ENCODE data around the gene PRMT1.

The PRMT1 gene

GRCh38 chr19:49645995-49646394 lies 31.1 kb upstream of the PRMT1 start:
- intact Hi-C loops (cut with DNase I; ENCODE audit: low total_unique reads) = no loop called here
- no peak overlapping the region for H3K4me3 ChIP-seq
- H3K4me1 ChIP-seq = peaks cover 5 to 33% (median 25%) of the 10 kb centered on the region in 4 donors
- H3K36me3 ChIP-seq = peaks cover 29 to 63% (median 42%) of the 10 kb centered on the region in 3 donors
- no peaks in the 10 kb centered on the region for H3K9me3 ChIP-seq
- H3K27me3 ChIP-seq = no peaks in the 10 kb centered on the region
- H3K27ac ChIP-seq = no peak overlapping the region
- no peak for TF ChIP-seq CTCF (IDR thresholded peaks at IDR 0.05)
- no peak for DNase-seq

GRCh38 chr19:49646586-49646985 lies 30.5 kb upstream of the PRMT1 start:
- Histone ChIP-seq H3K9me3 (no peaks in the 10 kb centered on the region), H3K36me3 (peaks cover 34 to 69% (median 48%) of the 10 kb centered on the region in 3 donors), H3K4me3 (no peak overlapping the region), H3K27me3 (no peaks in the 10 kb centered on the region), H3K4me1 (peaks cover 5 to 28% (median 22%) of the 10 kb centered on the region in 4 donors), H3K27ac (no peak overlapping the region)
- TF ChIP-seq CTCF (IDR thresholded peaks at IDR 0.05) = no peak
- intact Hi-C loops (cut with DNase I; ENCODE audit: low total_unique reads) = no loop called here
- no peak for DNase-seq

GRCh38 chr19:49651029-49651819 lies 25.8 kb upstream of the PRMT1 start:
- TF ChIP-seq CTCF (IDR thresholded peaks at IDR 0.05) = no peak
- no peak for DNase-seq
- H3K36me3 ChIP-seq = peaks cover 66 to 100% (median 80%) of the 10 kb centered on the region in 3 donors

GRCh38 chr19:49651820-49652550 lies 25.1 kb upstream of the PRMT1 start:
- TF ChIP-seq CTCF (IDR thresholded peaks at IDR 0.05) = no peak
- intact Hi-C loops (cut with DNase I; ENCODE audit: low total_unique reads) = no loop called here
- H3K27ac ChIP-seq = no peak overlapping the region
- H3K27me3 ChIP-seq = no peaks in the 10 kb centered on the region
- H3K4me1 ChIP-seq = no peaks in the 10 kb centered on the region
- no peak for DNase-seq
- H3K36me3 ChIP-seq = peaks cover 67 to 100% (median 80%) of the 10 kb centered on the region in 3 donors
- no peaks in the 10 kb centered on the region for H3K9me3 ChIP-seq
- H3K4me3 ChIP-seq = no peak overlapping the region

More at GRCh38 chr19:49651029-49651819, 25.8 kb upstream of the PRMT1 start:
- intact Hi-C loops (cut with DNase I; ENCODE audit: low total_unique reads) = no loop called here
- no peak overlapping the region for H3K27ac ChIP-seq
- no peaks in the 10 kb centered on the region for H3K9me3 ChIP-seq
- peaks cover 0 to 3% (median 0%) of the 10 kb centered on the region in 4 donors for H3K4me1 ChIP-seq
- no peaks in the 10 kb centered on the region for H3K27me3 ChIP-seq
- H3K4me3 ChIP-seq = no peak overlapping the region

- no peak for TF ChIP-seq CTCF (IDR thresholded peaks at IDR 0.05)
- Histone ChIP-seq H3K4me3 (no peak overlapping the region), H3K27ac (no peak overlapping the region), H3K27me3 (no peaks in the 10 kb centered on the region), H3K4me1 (no peaks in the 10 kb centered on the region), H3K9me3 (no peaks in the 10 kb centered on the region), H3K36me3 (peaks cover 67 to 100% (median 83%) of the 10 kb centered on the region in 3 donors)
- intact Hi-C loops (cut with DNase I; ENCODE audit: low total_unique reads) = no loop called here
- no peak for DNase-seq
Observed at GRCh38 chr19:49652551-49653465, 24.3 kb upstream of the PRMT1 start.
